A549 (cell line): Measurements from ENCODE around the gene RGS6.

Experiments
- ATOH8 ChIP-seq: fragments of 250-450 bp; sonication (Bioruptor Pico); IDR thresholded peaks from 2 replicates; pipeline ENCODE4 v1.5.0; 2020; ENCODE audit warnings: low read depth, mild to moderate bottlenecking, moderate library complexity
- CTCF ChIP-seq: fragments of >200 bp; sonication (Bioruptor Twin); formaldehyde crosslinking; IDR thresholded peaks from 3 replicates; pipeline ENCODE4 v1.5.1; 2016
- EHF ChIP-seq: fragments of 250-450 bp; sonication (Bioruptor Pico); IDR thresholded peaks from 2 replicates; pipeline ENCODE4 v1.5.0; 2020; ENCODE audit warnings: mild to moderate bottlenecking
- EHMT2 ChIP-seq: fragments of 200-600 bp; sonication (generic); IDR thresholded peaks from 2 replicates; pipeline ENCODE4 v1.6.1; 2016; ENCODE audit warnings: antibody characterized with exemption, low read depth, mild to moderate bottlenecking, moderate library complexity
- EP300 ChIP-seq, 2 experiments: fragments of >200 bp; sonication (Bioruptor Twin); formaldehyde crosslinking; IDR thresholded peaks; 2 replicates in 1 of 2; 3 replicates in 1 of 2; pipeline ENCODE4 v1.6.1; 2016 to 2017
- POLR2A ChIP-seq: IDR thresholded peaks from 2 replicates; pipeline ENCODE4 v1.6.1; 2012; ENCODE audit warnings: mild to moderate bottlenecking, low read length
- RFX5 ChIP-seq: fragments of 450-650 bp; IDR thresholded peaks from 2 replicates; pipeline ENCODE4 v1.7.1; 2014; ENCODE audit warnings: antibody characterized with exemption, mild to moderate bottlenecking, moderate library complexity

GRCh38 chr14:72588521-72588920, 656.3 kb downstream of the RGS6 start:
- TF ChIP-seq CTCF (no peak), RFX5 (no peak), POLR2A (no peak), EHF (CRISPR knock-in tag) (no peak), EP300 (IDR thresholded peaks at IDR 0.05) (no peak), EHMT2 (no peak), ATOH8 (CRISPR knock-in tag) (no peak)
